ENCODE data around the gene LOC128125822.

The LOC128125822 gene

GRCh38 chr6:63611560-63611959, 39.3 kb downstream of the LOC128125822 start:
- FAIRE-seq, result no peak
- TF ChIP-seq, protein P1, sequence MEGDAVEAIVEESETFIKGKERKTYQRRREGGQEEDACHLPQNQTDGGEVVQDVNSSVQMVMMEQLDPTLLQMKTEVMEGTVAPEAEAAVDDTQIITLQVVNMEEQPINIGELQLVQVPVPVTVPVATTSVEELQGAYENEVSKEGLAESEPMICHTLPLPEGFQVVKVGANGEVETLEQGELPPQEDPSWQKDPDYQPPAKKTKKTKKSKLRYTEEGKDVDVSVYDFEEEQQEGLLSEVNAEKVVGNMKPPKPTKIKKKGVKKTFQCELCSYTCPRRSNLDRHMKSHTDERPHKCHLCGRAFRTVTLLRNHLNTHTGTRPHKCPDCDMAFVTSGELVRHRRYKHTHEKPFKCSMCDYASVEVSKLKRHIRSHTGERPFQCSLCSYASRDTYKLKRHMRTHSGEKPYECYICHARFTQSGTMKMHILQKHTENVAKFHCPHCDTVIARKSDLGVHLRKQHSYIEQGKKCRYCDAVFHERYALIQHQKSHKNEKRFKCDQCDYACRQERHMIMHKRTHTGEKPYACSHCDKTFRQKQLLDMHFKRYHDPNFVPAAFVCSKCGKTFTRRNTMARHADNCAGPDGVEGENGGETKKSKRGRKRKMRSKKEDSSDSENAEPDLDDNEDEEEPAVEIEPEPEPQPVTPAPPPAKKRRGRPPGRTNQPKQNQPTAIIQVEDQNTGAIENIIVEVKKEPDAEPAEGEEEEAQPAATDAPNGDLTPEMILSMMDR (IDR thresholded peaks at IDR 0.05; ENCODE audit: insufficient read depth, missing control alignments), result no peak

GRCh38 chr6:63615590-63615989, 43.3 kb downstream of the LOC128125822 start:
- TF ChIP-seq, protein P1 (IDR thresholded peaks at IDR 0.05; ENCODE audit: insufficient read depth, missing control alignments), result no peak
- FAIRE-seq (no peak), DNase-seq (ENCODE audit: insufficient read length, low spot score) (no peak)

More at GRCh38 chr6:63611560-63611959, 39.3 kb downstream of the LOC128125822 start:
- no peak for DNase-seq (ENCODE audit: insufficient read length, low spot score)

Data from D721Med (cell line).